ENCODE data around the gene TAOK2. TPM values are rescaled to one million over a fixed set of nuclear protein-coding genes. Genes with fewer than 3 reads are reported as not detected.

TAOK2 gene
- total and polyA plus RNA-seq, 2 of the 13 experiments (the other 11 are each of a cell fraction or from before 2014, with no cell fraction given): 17.4 to 43.2 TPM

DNA sequence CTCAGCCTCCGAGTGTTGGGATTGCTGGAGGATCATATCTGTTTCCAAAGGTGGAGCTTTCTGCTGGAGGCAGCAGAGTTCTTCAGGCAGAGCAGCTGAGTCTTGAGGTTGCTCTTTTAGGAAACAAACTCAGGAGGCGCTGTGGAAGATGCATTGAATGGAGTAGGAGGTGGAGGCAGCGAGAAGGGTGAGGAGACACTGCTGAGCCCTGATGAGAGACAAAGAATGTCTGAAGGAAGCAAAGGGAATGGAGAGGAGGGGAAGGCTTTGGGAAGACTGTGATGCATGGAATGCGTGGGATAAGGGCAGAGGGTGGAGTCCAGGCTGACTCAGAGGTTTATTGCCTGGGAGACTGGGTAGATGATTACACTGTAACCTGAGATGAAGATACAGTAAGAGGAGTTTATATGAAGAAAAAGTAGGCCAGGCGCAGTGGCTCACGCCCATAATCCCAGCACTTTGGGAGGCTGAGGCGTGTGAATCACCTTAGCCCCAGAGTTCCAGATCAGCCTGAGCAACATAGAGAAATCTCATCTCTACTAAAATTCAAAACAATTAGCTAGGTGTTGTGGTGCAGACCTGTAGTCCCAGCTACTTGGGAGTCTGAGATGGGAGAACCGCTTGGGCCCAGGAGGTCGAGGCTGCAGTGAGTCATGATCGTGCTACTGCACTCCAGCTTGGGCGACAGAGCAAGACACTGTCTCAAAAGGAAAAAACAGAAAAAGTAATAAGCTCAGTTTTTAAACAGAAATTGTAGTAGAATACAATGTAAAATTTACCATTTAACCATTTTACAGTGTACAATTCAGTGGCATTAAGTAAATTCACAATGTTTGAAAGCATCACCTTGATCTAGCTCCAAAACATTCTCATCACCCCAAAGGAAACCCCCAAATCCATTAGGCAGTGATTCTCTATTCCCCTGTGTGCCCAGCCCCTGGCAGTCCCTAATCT is 29.5 kb upstream of the TAOK2 start (continued):
- no peak for TF ChIP-seq TERF1 (CRISPR knock-in tag; IDR thresholded peaks at IDR 0.05)
- TF ChIP-seq RBFOX2 (IDR thresholded peaks at IDR 0.05; ENCODE audit: low read depth, low read length): 0 out of 2 replicates have a peak, but pooled peaks have one; percentile 25
- TF ChIP-seq NFE2L2 (IDR thresholded peaks at IDR 0.05; ENCODE audit: low read length): no peak
- no peak for TF ChIP-seq MTA1 (CRISPR knock-in tag; IDR thresholded peaks at IDR 0.05; ENCODE audit: borderline replicate concordance)
- peak; percentile 57; the same call in 1 of the 3 replicates for TF ChIP-seq MXI1 (IDR thresholded peaks at IDR 0.05; ENCODE audit: borderline replicate concordance, low read depth, low read length)
- TF ChIP-seq ZBED4 (CRISPR knock-in tag; IDR thresholded peaks at IDR 0.05; ENCODE audit: borderline replicate concordance): no peak
- TF ChIP-seq ZMYM2 (CRISPR knock-in tag; IDR thresholded peaks at IDR 0.05): no peak
- TF ChIP-seq ZNF343 (CRISPR knock-in tag; IDR thresholded peaks at IDR 0.05): no peak
- TF ChIP-seq, protein P1, sequence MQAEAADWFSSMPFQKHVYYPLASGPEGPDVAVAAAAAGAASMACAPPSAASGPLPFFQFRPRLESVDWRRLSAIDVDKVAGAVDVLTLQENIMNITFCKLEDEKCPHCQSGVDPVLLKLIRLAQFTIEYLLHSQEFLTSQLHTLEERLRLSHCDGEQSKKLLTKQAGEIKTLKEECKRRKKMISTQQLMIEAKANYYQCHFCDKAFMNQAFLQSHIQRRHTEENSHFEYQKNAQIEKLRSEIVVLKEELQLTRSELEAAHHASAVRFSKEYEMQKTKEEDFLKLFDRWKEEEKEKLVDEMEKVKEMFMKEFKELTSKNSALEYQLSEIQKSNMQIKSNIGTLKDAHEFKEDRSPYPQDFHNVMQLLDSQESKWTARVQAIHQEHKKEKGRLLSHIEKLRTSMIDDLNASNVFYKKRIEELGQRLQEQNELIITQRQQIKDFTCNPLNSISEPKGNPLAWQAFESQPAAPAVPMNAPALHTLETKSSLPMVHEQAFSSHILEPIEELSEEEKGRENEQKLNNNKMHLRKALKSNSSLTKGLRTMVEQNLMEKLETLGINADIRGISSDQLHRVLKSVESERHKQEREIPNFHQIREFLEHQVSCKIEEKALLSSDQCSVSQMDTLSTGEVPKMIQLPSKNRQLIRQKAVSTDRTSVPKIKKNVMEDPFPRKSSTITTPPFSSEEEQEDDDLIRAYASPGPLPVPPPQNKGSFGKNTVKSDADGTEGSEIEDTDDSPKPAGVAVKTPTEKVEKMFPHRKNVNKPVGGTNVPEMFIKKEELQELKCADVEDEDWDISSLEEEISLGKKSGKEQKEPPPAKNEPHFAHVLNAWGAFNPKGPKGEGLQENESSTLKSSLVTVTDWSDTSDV (CRISPR knock-in tag; IDR thresholded peaks at IDR 0.05): no peak
- 0 out of 2 replicates have a peak, but pooled peaks have one; percentile 41 for TF ChIP-seq MIXL1 (CRISPR knock-in tag; IDR thresholded peaks at IDR 0.05)
- no peak for TF ChIP-seq DR1 (CRISPR knock-in tag; IDR thresholded peaks at IDR 0.05)
- TF ChIP-seq MATR3 (CRISPR knock-in tag; IDR thresholded peaks at IDR 0.05): no peak
- TF ChIP-seq ARNTL (CRISPR knock-in tag; IDR thresholded peaks at IDR 0.05): no peak
- no peak for TF ChIP-seq ZNF543 (CRISPR knock-in tag; IDR thresholded peaks at IDR 0.05)
- TF ChIP-seq, protein P2, sequence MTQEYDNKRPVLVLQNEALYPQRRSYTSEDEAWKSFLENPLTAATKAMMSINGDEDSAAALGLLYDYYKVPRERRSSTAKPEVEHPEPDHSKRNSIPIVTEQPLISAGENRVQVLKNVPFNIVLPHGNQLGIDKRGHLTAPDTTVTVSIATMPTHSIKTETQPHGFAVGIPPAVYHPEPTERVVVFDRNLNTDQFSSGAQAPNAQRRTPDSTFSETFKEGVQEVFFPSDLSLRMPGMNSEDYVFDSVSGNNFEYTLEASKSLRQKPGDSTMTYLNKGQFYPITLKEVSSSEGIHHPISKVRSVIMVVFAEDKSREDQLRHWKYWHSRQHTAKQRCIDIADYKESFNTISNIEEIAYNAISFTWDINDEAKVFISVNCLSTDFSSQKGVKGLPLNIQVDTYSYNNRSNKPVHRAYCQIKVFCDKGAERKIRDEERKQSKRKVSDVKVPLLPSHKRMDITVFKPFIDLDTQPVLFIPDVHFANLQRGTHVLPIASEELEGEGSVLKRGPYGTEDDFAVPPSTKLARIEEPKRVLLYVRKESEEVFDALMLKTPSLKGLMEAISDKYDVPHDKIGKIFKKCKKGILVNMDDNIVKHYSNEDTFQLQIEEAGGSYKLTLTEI (CRISPR knock-in tag; conservative IDR thresholded peaks at IDR 0.05): no peak
- no peak for TF ChIP-seq TBP (CRISPR knock-in tag; IDR thresholded peaks at IDR 0.05)
- TF ChIP-seq ZGPAT (CRISPR knock-in tag; IDR thresholded peaks at IDR 0.05): no peak
- no peak for TF ChIP-seq SMARCE1 (IDR thresholded peaks at IDR 0.05; ENCODE audit: borderline replicate concordance)

Data from HepG2 (cell line).